Measurements from ENCODE around the gene PRKG1.
"Not testable (repeated sequence)": the region's sequence is repeated elsewhere in the genome, so short reads cannot be mapped to it uniquely, and the experiment has no call there.

The PRKG1 gene

GRCh38 chr10:51433949-51434475 is 359.7 kb downstream of the PRKG1 start:
- Histone ChIP-seq H3K9me3 (ENCODE audit: control insufficient read depth, insufficient read depth, low read length) (no peaks in the 10 kb centered on the region), H3K4me1 (ENCODE audit: control insufficient read depth, insufficient read depth, low read length) (no peaks in the 10 kb centered on the region), H3K36me3 (ENCODE audit: control insufficient read depth, insufficient read depth, low read length) (no peaks in the 10 kb centered on the region), H3K9ac (ENCODE audit: low read depth, low read length) (no peak overlapping the region), H3K27me3 (ENCODE audit: control insufficient read depth, insufficient read depth, low read length) (no peaks in the 10 kb centered on the region), H3K4me3 (ENCODE audit: low read depth, low read length) (no peak overlapping the region)

DNA sequence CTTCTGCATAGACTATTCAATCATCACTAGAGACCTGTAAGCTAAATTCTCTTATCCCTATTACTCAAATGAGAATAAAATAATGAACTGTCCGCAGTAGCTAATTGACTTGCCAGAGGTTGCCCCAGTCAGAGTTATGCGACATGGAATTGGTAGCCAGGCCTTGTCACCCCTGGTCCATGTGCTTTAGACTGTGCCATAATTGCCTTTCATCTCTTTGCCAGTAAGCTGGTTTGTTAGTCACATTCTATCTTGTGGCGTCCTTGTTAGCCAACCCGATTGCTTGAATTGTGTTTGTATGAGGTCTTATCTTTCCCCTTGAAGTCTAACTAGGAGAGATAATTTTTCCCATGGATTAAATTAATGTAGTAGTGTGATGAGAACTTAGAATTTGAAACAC is 362.5 kb downstream of the PRKG1 start:
- Histone ChIP-seq H3K9ac (ENCODE audit: low read depth, low read length) (no peak overlapping the region), H3K36me3 (ENCODE audit: control insufficient read depth, insufficient read depth, low read length) (no peaks in the 10 kb centered on the region), H3K27me3 (ENCODE audit: control insufficient read depth, insufficient read depth, low read length) (no peaks in the 10 kb centered on the region), H3K4me3 (ENCODE audit: low read depth, low read length) (no peak overlapping the region), H3K9me3 (ENCODE audit: control insufficient read depth, insufficient read depth, low read length) (no peaks in the 10 kb centered on the region), H3K4me1 (ENCODE audit: control insufficient read depth, insufficient read depth, low read length) (no peaks in the 10 kb centered on the region)

DNA sequence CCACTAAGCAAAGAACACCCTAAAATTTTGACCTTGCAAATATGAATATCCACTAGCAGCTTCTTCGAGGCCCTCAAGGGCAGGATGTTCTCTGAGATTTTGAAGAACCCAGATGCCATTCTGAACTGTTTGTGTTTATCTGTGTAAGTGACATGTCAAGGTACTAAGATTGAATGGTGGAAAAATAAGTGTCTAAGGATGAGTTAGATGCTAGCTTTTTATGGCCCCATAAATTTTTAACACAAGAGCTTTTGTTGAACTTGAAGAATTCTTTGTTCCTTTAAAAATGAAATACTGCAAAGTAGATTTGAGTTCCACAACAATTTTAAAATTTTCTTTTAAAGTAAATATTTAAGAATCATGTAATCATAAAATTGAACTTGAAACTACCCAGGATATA is 365.4 kb downstream of the PRKG1 start:
- no peaks in the 10 kb centered on the region for H3K27me3 ChIP-seq (ENCODE audit: control insufficient read depth, insufficient read depth, low read length)
- H3K4me1 ChIP-seq (ENCODE audit: control insufficient read depth, insufficient read depth, low read length): no peaks in the 10 kb centered on the region
- no peak overlapping the region for H3K4me3 ChIP-seq (ENCODE audit: low read depth, low read length)
- H3K9ac ChIP-seq (ENCODE audit: low read depth, low read length): no peak overlapping the region
- no peaks in the 10 kb centered on the region for H3K36me3 ChIP-seq (ENCODE audit: control insufficient read depth, insufficient read depth, low read length)
- no peaks in the 10 kb centered on the region for H3K9me3 ChIP-seq (ENCODE audit: control insufficient read depth, insufficient read depth, low read length)

DNA sequence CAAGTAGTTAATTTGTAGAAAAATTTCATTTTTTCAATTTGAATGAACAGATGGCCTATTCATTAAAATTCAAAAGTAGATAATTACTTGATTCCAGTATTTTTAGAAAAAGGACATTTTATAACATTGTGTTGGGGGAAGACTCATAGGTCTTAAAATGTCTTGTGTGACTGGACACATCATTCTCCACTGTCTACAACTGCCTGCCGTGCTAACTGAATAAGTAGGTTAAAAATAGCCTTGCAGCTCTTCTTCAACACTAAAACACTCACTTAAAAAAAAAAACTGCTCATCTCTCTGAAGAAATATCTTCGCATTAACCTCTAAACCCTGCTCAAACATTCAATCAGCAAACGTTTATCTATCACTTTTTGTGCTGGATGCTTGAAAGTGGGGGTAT is 371.3 kb downstream of the PRKG1 start:
- H3K4me3 ChIP-seq (ENCODE audit: low read depth, low read length): no peak overlapping the region

DNA sequence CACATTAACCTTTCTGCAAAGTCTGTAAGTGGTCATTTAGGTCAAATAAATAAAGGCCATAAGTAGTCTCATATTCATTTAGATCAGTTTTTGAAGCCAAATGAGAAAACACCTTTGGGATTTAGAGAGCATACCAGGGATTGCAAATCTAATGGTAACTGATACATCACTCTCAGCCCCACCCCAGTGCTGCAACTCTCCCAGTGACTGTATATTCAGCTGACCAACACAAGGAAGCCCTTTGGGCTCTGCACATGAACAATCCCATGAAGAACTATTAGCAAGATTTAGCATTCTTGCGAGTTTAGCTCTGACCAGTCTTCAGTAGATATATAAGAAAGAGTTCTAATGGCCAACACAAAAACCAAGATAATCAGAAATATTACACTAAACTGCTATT is 372.8 kb downstream of the PRKG1 start:
- H3K36me3 ChIP-seq (ENCODE audit: control insufficient read depth, insufficient read depth, low read length): no peaks in the 10 kb centered on the region
- H3K27me3 ChIP-seq (ENCODE audit: control insufficient read depth, insufficient read depth, low read length): no peaks in the 10 kb centered on the region
- no peak overlapping the region for H3K4me3 ChIP-seq (ENCODE audit: low read depth, low read length)
- H3K9ac ChIP-seq (ENCODE audit: low read depth, low read length): no peak overlapping the region
- no peaks in the 10 kb centered on the region for H3K4me1 ChIP-seq (ENCODE audit: control insufficient read depth, insufficient read depth, low read length)
- no peaks in the 10 kb centered on the region for H3K9me3 ChIP-seq (ENCODE audit: control insufficient read depth, insufficient read depth, low read length)

More for the DNA sequence above, 371.3 kb downstream of the PRKG1 start:
- H3K9me3 ChIP-seq (ENCODE audit: control insufficient read depth, insufficient read depth, low read length): no peaks in the 10 kb centered on the region
- no peaks in the 10 kb centered on the region for H3K4me1 ChIP-seq (ENCODE audit: control insufficient read depth, insufficient read depth, low read length)
- H3K36me3 ChIP-seq (ENCODE audit: control insufficient read depth, insufficient read depth, low read length): no peaks in the 10 kb centered on the region
- H3K9ac ChIP-seq (ENCODE audit: low read depth, low read length): no peak overlapping the region
- H3K27me3 ChIP-seq (ENCODE audit: control insufficient read depth, insufficient read depth, low read length): no peaks in the 10 kb centered on the region

DNA sequence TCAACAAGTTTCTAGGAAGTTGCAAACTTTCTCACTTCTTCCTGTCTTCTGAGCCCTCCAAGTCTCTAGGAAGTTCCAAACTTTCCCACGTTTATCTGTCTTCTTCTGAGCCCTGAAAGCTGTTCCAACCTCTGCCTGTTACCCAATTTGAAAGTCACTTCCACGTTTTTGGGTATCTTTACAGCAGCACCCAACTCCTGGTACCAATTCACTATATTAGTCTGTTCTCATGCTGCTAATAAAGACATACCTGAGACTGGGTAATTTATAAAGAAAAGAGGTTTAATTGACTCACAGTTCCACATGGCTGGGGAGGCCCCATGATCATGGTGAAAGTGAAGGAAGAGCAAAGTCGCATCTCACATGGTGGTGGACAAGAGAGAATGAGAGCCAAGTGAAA is 381.5 kb downstream of the PRKG1 start:
- not testable (repeated sequence) for H3K36me3 ChIP-seq (ENCODE audit: control insufficient read depth, insufficient read depth, low read length); H3K4me1 ChIP-seq (ENCODE audit: control insufficient read depth, insufficient read depth, low read length); H3K9ac ChIP-seq (ENCODE audit: low read depth, low read length); H3K27me3 ChIP-seq (ENCODE audit: control insufficient read depth, insufficient read depth, low read length); H3K9me3 ChIP-seq (ENCODE audit: control insufficient read depth, insufficient read depth, low read length); H3K4me3 ChIP-seq (ENCODE audit: low read depth, low read length)

DNA sequence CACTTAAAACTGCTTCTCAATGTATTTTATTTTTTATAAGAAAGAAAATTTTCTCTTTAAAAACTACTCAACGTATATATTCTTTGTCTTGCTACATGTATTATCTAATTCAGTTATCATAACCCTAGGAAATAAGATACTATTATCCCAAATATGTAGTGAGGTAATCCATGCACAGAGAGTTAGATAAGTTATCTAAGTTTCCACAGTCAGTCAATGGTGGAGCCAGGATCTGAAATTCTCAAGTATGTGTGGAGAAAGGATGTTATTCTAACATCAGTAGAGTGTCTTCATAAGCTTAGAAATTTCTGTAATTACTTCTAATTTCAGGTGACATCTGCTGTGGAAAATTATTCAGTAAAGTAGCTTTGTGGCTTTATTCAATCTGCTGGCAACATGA is 385.2 kb downstream of the PRKG1 start:
- peaks cover 3% of the 10 kb centered on the region for H3K9me3 ChIP-seq (ENCODE audit: control insufficient read depth, insufficient read depth, low read length)

GRCh38 chr10:51462076-51462779 is 387.9 kb downstream of the PRKG1 start:
- no peak overlapping the region for H3K9ac ChIP-seq (ENCODE audit: low read depth, low read length)
- no peaks in the 10 kb centered on the region for H3K27me3 ChIP-seq (ENCODE audit: control insufficient read depth, insufficient read depth, low read length)

More for the DNA sequence above, 385.2 kb downstream of the PRKG1 start:
- H3K36me3 ChIP-seq (ENCODE audit: control insufficient read depth, insufficient read depth, low read length): no peaks in the 10 kb centered on the region
- no peak overlapping the region for H3K4me3 ChIP-seq (ENCODE audit: low read depth, low read length)
- H3K4me1 ChIP-seq (ENCODE audit: control insufficient read depth, insufficient read depth, low read length): no peaks in the 10 kb centered on the region
- no peaks in the 10 kb centered on the region for H3K27me3 ChIP-seq (ENCODE audit: control insufficient read depth, insufficient read depth, low read length)
- no peak overlapping the region for H3K9ac ChIP-seq (ENCODE audit: low read depth, low read length)

DNA sequence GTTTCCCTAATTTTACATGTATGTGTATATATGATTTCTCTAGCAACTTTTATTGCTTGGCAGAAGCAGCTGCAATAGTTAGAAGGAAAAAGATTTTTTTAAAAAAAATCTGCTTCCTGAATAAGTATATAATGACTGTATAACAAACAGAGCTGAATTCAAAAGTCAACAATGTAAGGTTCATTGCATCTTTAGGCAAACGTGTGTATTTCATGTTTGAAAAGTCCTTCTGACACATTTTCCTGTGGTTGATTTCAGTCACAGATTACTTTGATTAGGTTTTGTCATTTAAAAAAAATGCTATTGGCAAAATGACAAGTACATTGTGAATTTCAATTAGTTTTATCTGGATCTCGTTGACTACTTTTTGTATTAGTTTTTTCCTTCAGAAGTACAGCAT is 394.1 kb downstream of the PRKG1 start:
- no peaks in the 10 kb centered on the region for H3K27me3 ChIP-seq (ENCODE audit: control insufficient read depth, insufficient read depth, low read length)
- H3K9me3 ChIP-seq (ENCODE audit: control insufficient read depth, insufficient read depth, low read length): no peaks in the 10 kb centered on the region
- H3K4me1 ChIP-seq (ENCODE audit: control insufficient read depth, insufficient read depth, low read length): no peaks in the 10 kb centered on the region
- no peak overlapping the region for H3K4me3 ChIP-seq (ENCODE audit: low read depth, low read length)
- H3K9ac ChIP-seq (ENCODE audit: low read depth, low read length): no peak overlapping the region
- no peaks in the 10 kb centered on the region for H3K36me3 ChIP-seq (ENCODE audit: control insufficient read depth, insufficient read depth, low read length)

More at GRCh38 chr10:51462076-51462779, 387.9 kb downstream of the PRKG1 start:
- Histone ChIP-seq H3K9me3 (ENCODE audit: control insufficient read depth, insufficient read depth, low read length) (no peaks in the 10 kb centered on the region), H3K4me1 (ENCODE audit: control insufficient read depth, insufficient read depth, low read length) (no peaks in the 10 kb centered on the region), H3K4me3 (ENCODE audit: low read depth, low read length) (no peak overlapping the region), H3K36me3 (ENCODE audit: control insufficient read depth, insufficient read depth, low read length) (no peaks in the 10 kb centered on the region)

- Histone ChIP-seq H3K9me3 (ENCODE audit: control insufficient read depth, insufficient read depth, low read length) (no peaks in the 10 kb centered on the region), H3K4me1 (ENCODE audit: control insufficient read depth, insufficient read depth, low read length) (no peaks in the 10 kb centered on the region), H3K27me3 (ENCODE audit: control insufficient read depth, insufficient read depth, low read length) (no peaks in the 10 kb centered on the region), H3K4me3 (ENCODE audit: low read depth, low read length) (no peak overlapping the region), H3K9ac (ENCODE audit: low read depth, low read length) (no peak overlapping the region), H3K36me3 (ENCODE audit: control insufficient read depth, insufficient read depth, low read length) (no peaks in the 10 kb centered on the region)
Measured at GRCh38 chr10:51469686-51470085, 395.4 kb downstream of the PRKG1 start.

DNA sequence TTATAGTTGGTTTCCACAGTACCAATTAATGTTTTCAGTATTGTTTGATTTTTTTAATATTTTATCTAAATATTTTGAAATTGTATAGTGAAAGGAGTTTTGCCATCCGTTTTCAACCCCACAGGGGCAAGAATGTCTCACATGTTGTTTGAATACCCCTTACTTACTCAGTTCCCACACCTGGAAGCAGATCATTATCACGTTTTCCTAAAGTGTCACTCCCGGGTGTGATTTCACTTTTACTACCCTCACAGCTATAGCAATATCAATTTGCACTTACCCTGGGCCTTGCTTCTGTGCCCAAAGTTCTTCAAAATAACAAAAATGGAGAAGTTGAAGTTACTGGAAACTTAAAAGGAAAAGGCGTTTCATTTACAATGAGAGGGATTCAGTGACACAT is 397.0 kb downstream of the PRKG1 start:
- Histone ChIP-seq H3K4me3 (ENCODE audit: low read depth, low read length) (no peak overlapping the region), H3K4me1 (ENCODE audit: control insufficient read depth, insufficient read depth, low read length) (no peaks in the 10 kb centered on the region), H3K9me3 (ENCODE audit: control insufficient read depth, insufficient read depth, low read length) (no peaks in the 10 kb centered on the region), H3K36me3 (ENCODE audit: control insufficient read depth, insufficient read depth, low read length) (no peaks in the 10 kb centered on the region), H3K27me3 (ENCODE audit: control insufficient read depth, insufficient read depth, low read length) (no peaks in the 10 kb centered on the region), H3K9ac (ENCODE audit: low read depth, low read length) (no peak overlapping the region)

GRCh38 chr10:51472154-51472553 is 397.9 kb downstream of the PRKG1 start:
- no peaks in the 10 kb centered on the region for H3K36me3 ChIP-seq (ENCODE audit: control insufficient read depth, insufficient read depth, low read length)
- no peaks in the 10 kb centered on the region for H3K9me3 ChIP-seq (ENCODE audit: control insufficient read depth, insufficient read depth, low read length)
- H3K4me1 ChIP-seq (ENCODE audit: control insufficient read depth, insufficient read depth, low read length): no peaks in the 10 kb centered on the region
- H3K9ac ChIP-seq (ENCODE audit: low read depth, low read length): no peak overlapping the region
- no peak overlapping the region for H3K4me3 ChIP-seq (ENCODE audit: low read depth, low read length)
- no peaks in the 10 kb centered on the region for H3K27me3 ChIP-seq (ENCODE audit: control insufficient read depth, insufficient read depth, low read length)
